NB4 (cell line): ENCODE measurements around the gene NTSR2.

Experiments used
- MAX ChIP-seq: IDR thresholded peaks from 2 replicates; pipeline ENCODE4 v1.6.1; 2011; ENCODE audit warnings: low read depth, low read length
- MYC ChIP-seq: IDR thresholded peaks from 2 replicates; pipeline ENCODE4 v1.6.1; 2011; ENCODE audit warnings: low read depth, low read length
- POLR2A ChIP-seq: IDR thresholded peaks from 2 replicates; pipeline ENCODE4 v1.6.1; 2011; ENCODE audit warnings: mild to moderate bottlenecking; ENCODE audit not compliant: insufficient read length; ENCODE audit errors: extremely low read depth
- TF ChIP-seq, protein P1 (sequence below): IDR thresholded peaks from one replicate; pipeline ENCODE4 v1.5.1; 2012; ENCODE audit warnings: low read depth, low read length

DNA sequence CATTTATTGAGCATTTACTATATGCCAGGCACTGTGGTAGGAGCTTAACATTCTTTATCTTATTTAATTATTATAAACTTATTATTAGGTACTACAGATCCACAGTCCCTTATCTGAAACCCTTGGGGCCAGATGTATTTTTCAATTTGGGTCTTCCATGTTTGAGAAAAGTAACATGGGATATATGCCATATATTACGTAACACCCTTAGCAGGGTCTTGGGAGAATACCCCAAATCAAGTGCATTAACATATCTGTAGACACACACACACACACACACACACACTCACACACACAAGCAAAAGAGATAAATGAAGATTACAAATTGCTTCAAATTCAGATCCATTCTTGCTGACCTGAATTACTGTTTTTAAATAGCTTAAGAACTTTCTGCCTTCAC, 13.7 kb downstream of the NTSR2 start:
- TF ChIP-seq, protein P1, sequence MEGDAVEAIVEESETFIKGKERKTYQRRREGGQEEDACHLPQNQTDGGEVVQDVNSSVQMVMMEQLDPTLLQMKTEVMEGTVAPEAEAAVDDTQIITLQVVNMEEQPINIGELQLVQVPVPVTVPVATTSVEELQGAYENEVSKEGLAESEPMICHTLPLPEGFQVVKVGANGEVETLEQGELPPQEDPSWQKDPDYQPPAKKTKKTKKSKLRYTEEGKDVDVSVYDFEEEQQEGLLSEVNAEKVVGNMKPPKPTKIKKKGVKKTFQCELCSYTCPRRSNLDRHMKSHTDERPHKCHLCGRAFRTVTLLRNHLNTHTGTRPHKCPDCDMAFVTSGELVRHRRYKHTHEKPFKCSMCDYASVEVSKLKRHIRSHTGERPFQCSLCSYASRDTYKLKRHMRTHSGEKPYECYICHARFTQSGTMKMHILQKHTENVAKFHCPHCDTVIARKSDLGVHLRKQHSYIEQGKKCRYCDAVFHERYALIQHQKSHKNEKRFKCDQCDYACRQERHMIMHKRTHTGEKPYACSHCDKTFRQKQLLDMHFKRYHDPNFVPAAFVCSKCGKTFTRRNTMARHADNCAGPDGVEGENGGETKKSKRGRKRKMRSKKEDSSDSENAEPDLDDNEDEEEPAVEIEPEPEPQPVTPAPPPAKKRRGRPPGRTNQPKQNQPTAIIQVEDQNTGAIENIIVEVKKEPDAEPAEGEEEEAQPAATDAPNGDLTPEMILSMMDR = no peak
- TF ChIP-seq POLR2A (no peak), MAX (no peak), MYC (no peak)
